HEK293 (cell line): ENCODE measurements around the gene OR7A10.

Experiments
- CTCF ChIA-PET: fragments of 350-600 bp; formaldehyde crosslinking; extraction: SDS; loops from one replicate; lab custom pipeline; 2021; ENCODE audit warnings: antibody characterized with exemption; lab: Yijun Ruan, JAX
- POLR2A ChIA-PET: fragments of 300-600 bp; formaldehyde crosslinking; extraction: SDS; loops from one replicate; lab custom pipeline; 2020; ENCODE audit warnings: antibody characterized with exemption, inconsistent platforms; lab: Yijun Ruan, JAX
- H3K27ac ChIP-seq: fragments of 200-500 bp; sonication (Bioruptor generic); 2 replicates; pipeline ENCODE4 v1.5.1; 2014; ENCODE audit warnings: low read depth, low read length, control low read depth, inconsistent platforms; ENCODE audit errors: extremely low read depth
- H3K36me3 ChIP-seq, 2 experiments: fragments of 200-500 bp in 1 of 2; sonication (Bioruptor generic) in 1 of 2; 1 replicate in 1 of 2; 2 replicates in 1 of 2; pipeline ENCODE4 v1.5.1; 2014 to 2017; ENCODE audit warnings: inconsistent platforms in 2 of 2, low read length in 2 of 2; ENCODE audit not compliant: control insufficient read depth in 2 of 2, insufficient read depth in 1 of 2
- H3K4me1 ChIP-seq: fragments of 200-500 bp; sonication (Bioruptor generic); 2 replicates; pipeline ENCODE4 v1.5.1; 2014; ENCODE audit warnings: mild to moderate bottlenecking, low read length, inconsistent platforms; ENCODE audit not compliant: control insufficient read depth, insufficient read depth
- H3K4me3 ChIP-seq: 2 replicates; pipeline ENCODE4 v1.5.1; 2011; ENCODE audit warnings: low read depth, mild to moderate bottlenecking, control low read depth, low read length, moderate library complexity
- H3K9me3 ChIP-seq: fragments of 200-500 bp; sonication (Bioruptor generic); 2 replicates; pipeline ENCODE4 v1.5.1; 2014; ENCODE audit warnings: low read depth, low read length, inconsistent platforms; ENCODE audit not compliant: control insufficient read depth, insufficient read depth
- GLI4 ChIP-seq: fragments of 450-650 bp; formaldehyde crosslinking; IDR thresholded peaks from 2 replicates; pipeline ENCODE4 v1.5.1; 2016; ENCODE audit warnings: missing biosample characterization, missing genetic modification characterization
- TRIM28 ChIP-seq: IDR thresholded peaks from 2 replicates; pipeline ENCODE4 v1.6.1; 2011; ENCODE audit warnings: low read length, control low read depth, borderline replicate concordance
- ZNF146 ChIP-seq: fragments of 450-650 bp; formaldehyde crosslinking; IDR thresholded peaks from 2 replicates; pipeline ENCODE4 v1.5.1; 2016; ENCODE audit warnings: missing biosample characterization, missing genetic modification characterization
- ZNF157 ChIP-seq: fragments of 450-650 bp; formaldehyde crosslinking; IDR thresholded peaks from 2 replicates; pipeline ENCODE4 v1.5.1; 2016; ENCODE audit warnings: missing biosample characterization, missing genetic modification characterization
- ZNF223 ChIP-seq: fragments of 450-650 bp; formaldehyde crosslinking; IDR thresholded peaks from 2 replicates; pipeline ENCODE4 v1.5.1; 2016; ENCODE audit warnings: missing biosample characterization, missing genetic modification characterization
- ZNF398 ChIP-seq: fragments of 450-650 bp; formaldehyde crosslinking; IDR thresholded peaks from 2 replicates; pipeline ENCODE4 v1.5.1; 2017; ENCODE audit warnings: missing biosample characterization, missing genetic modification characterization
- ZNF433 ChIP-seq: fragments of 450-650 bp; formaldehyde crosslinking; IDR thresholded peaks from 2 replicates; pipeline ENCODE4 v1.5.1; 2016; ENCODE audit warnings: missing biosample characterization, missing genetic modification characterization, low read depth
- ZNF449 ChIP-seq: fragments of 450-650 bp; formaldehyde crosslinking; IDR thresholded peaks from 2 replicates; pipeline ENCODE4 v1.5.1; 2017; ENCODE audit warnings: missing biosample characterization, mild to moderate bottlenecking, missing genetic modification characterization, moderate library complexity
- ZNF518A ChIP-seq: fragments of 450-650 bp; formaldehyde crosslinking; conservative IDR thresholded peaks from 2 replicates; pipeline ENCODE4 v1.5.1; 2016; ENCODE audit warnings: low read depth, missing biosample characterization, missing genetic modification characterization
- ZNF544 ChIP-seq: fragments of 450-650 bp; formaldehyde crosslinking; IDR thresholded peaks from 2 replicates; pipeline ENCODE4 v1.5.0; 2017; ENCODE audit warnings: missing biosample characterization, missing genetic modification characterization
- ZNF548 ChIP-seq: fragments of 450-650 bp; formaldehyde crosslinking; IDR thresholded peaks from 2 replicates; pipeline ENCODE4 v1.5.1; 2016; ENCODE audit warnings: missing biosample characterization, missing genetic modification characterization
- ZNF610 ChIP-seq: fragments of 450-650 bp; formaldehyde crosslinking; IDR thresholded peaks from 2 replicates; pipeline ENCODE4 v1.5.1; 2016; ENCODE audit warnings: missing biosample characterization, missing genetic modification characterization, borderline replicate concordance
- ZNF658 ChIP-seq: fragments of 450-650 bp; formaldehyde crosslinking; IDR thresholded peaks from 2 replicates; pipeline ENCODE4; 2016; ENCODE audit warnings: missing biosample characterization, missing genetic modification characterization
- ZNF664 ChIP-seq: fragments of 450-650 bp; formaldehyde crosslinking; IDR thresholded peaks from 2 replicates; pipeline ENCODE4 v1.5.1; 2016; ENCODE audit warnings: missing biosample characterization, missing genetic modification characterization
- ZNF76 ChIP-seq: fragments of 450-650 bp; formaldehyde crosslinking; IDR thresholded peaks from 2 replicates; pipeline ENCODE4; 2016; ENCODE audit warnings: low read depth, missing biosample characterization, missing genetic modification characterization, borderline replicate concordance
- ZNF785 ChIP-seq: fragments of 450-650 bp; formaldehyde crosslinking; IDR thresholded peaks from 2 replicates; pipeline ENCODE4 v1.5.1; 2016; ENCODE audit warnings: missing biosample characterization, missing genetic modification characterization
- ZNF791 ChIP-seq: fragments of 450-650 bp; formaldehyde crosslinking; IDR thresholded peaks from 2 replicates; pipeline ENCODE4 v1.5.1; 2016; ENCODE audit warnings: missing biosample characterization, missing genetic modification characterization
- ZSCAN30 ChIP-seq: fragments of 450-650 bp; IDR thresholded peaks from 2 replicates; pipeline ENCODE4 v1.5.1; 2018; ENCODE audit warnings: missing biosample characterization, mild to moderate bottlenecking, missing genetic modification characterization, moderate library complexity

OR7A10 gene

GRCh38 chr19:14848822-14849221, at the start of gene OR7A10:
Gene OR7A10 (minus strand): TSS chr19:14848922. CDS start chr19:14841877, 7,045 bp downstream.
- Histone ChIP-seq H3K9me3 (no peaks in the 10 kb centered on the region), H3K27ac (no peak within 1 kb of the TSS), H3K4me3 (no peak within 1 kb of the TSS), H3K36me3 (no peaks in the 10 kb centered on the region), H3K4me1 (no peaks in the 10 kb centered on the region)
- TF ChIP-seq GLI4 = no peak
- TF ChIP-seq ZNF146 (tag by site-specific recombination) = no peak
- TF ChIP-seq ZNF610 = no peak
- TF ChIP-seq ZNF544 (tag by site-specific recombination) = no peak
- TF ChIP-seq ZNF398 (tag by site-specific recombination) = no peak
- no peak for TF ChIP-seq ZNF658 (tag by site-specific recombination)
- no peak for TF ChIP-seq ZNF76 (tag by site-specific recombination)
- TF ChIP-seq ZNF791 (tag by site-specific recombination) = no peak
- no peak for TF ChIP-seq ZNF449
- TF ChIP-seq ZNF548 = no peak
- no peak for TF ChIP-seq ZNF518A (tag by site-specific recombination)
- POLR2A ChIA-PET = no interaction called here
- CTCF ChIA-PET = interaction anchor here (0.6 kb wide), 1 partner anchor 781 kb away, joined by 3 read pairs; no protein-coding TSS in a partner anchor

- CTCF ChIA-PET = interaction anchor here (0.5 to 2.8 kb wide), 5 partner anchors 41 to 318 kb away, joined by 3 to 16 read pairs (median 4); no protein-coding TSS in a partner anchor
- TF ChIP-seq ZNF223 (tag by site-specific recombination) (no peak), TRIM28 (no peak), ZNF785 (tag by site-specific recombination) (no peak), ZSCAN30 (no peak), ZNF664 (no peak), ZNF157 (tag by site-specific recombination) (no peak), ZNF433 (tag by site-specific recombination) (no peak)
- POLR2A ChIA-PET = no interaction called here
- no peaks in the 10 kb centered on the region for H3K9me3 ChIP-seq
- no peak overlapping the region for H3K27ac ChIP-seq
- no peaks in the 10 kb centered on the region for H3K4me1 ChIP-seq
- H3K36me3 ChIP-seq = no peaks in the 10 kb centered on the region
- H3K4me3 ChIP-seq = no peak overlapping the region
Observed at GRCh38 chr19:14890643-14891379, 42.1 kb upstream of the OR7A10 start.
